Nephron (organoid): ENCODE results near the gene PDX1.

Experiments used
- H3K27ac Mint-ChIP-seq, 3 experiments: 2 replicates each; pipeline ENCODE4 v1.8.0; 2020; ENCODE audit warnings: mixed read lengths in 3 of 3, mild to moderate bottlenecking in 2 of 3, moderate library complexity in 1 of 3
- H3K27me3 Mint-ChIP-seq: 2 replicates; pipeline ENCODE4 v1.8.0; 2021; ENCODE audit warnings: low read depth, mild to moderate bottlenecking, moderate library complexity, mixed read lengths
- H3K36me3 Mint-ChIP-seq: 2 replicates; pipeline ENCODE4 v1.8.0; 2020; ENCODE audit warnings: low read depth, mixed read lengths
- H3K4me1 Mint-ChIP-seq: 2 replicates; pipeline ENCODE4 v1.8.0; 2020; ENCODE audit warnings: mixed read lengths
- H3K4me3 Mint-ChIP-seq, 3 experiments: 2 replicates each; pipeline ENCODE4 v1.8.0; 2020; ENCODE audit warnings: mild to moderate bottlenecking in 3 of 3, mixed read lengths in 3 of 3, moderate library complexity in 2 of 3
- H3K9me3 Mint-ChIP-seq: 2 replicates; pipeline ENCODE4 v1.8.0; 2020; ENCODE audit warnings: mixed read lengths
- TF ChIP-seq, protein P1 (sequence below), 3 experiments: fragments of 200-600 bp; sonication (generic); IDR thresholded peaks; one replicate each; pipeline ENCODE4 v1.5.0; 2021; ENCODE audit warnings: antibody characterized with exemption in 3 of 3; ENCODE audit not compliant: unreplicated experiment in 3 of 3

PDX1 gene

DNA sequence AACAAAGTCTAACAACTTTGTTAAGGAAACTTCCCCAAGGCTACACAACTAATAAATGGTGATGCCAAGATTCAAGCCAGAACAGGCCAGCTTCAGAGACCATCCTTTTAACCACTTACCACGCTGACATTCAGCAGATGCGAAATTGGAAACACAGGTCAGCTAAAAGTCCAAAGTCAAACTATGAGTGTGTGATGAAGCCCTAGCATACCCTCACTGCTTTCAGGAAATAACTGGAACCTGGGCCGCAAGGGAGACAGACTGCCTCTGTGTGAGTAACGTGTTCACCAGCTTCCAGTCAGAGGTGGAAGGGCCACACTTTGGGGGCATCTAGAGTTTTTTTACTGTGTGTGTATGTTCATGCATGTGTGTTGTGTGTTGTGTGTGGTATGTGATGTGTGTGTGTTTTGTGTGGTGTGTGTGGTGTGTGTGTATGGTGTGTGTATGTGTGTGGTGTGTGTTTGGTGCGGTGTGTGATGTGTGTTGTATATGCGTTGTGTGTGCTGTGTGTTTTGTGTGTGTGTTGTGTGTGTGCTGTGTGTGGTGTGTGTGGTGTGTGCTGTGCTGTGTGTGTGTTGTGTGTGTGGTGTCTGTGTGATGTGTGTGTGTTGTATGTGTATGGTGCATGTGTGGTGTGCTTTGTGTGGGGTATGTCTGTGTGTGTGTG, 12.5 kb upstream of the PDX1 start:
- Mint-ChIP-seq H3K9me3 (no peaks in the 10 kb centered on the region), H3K36me3 (no peaks in the 10 kb centered on the region), H3K4me1 (no peaks in the 10 kb centered on the region), H3K27me3 (peaks cover 97% of the 10 kb centered on the region), H3K4me3 (no peak overlapping the region), H3K27ac (no peak overlapping the region)
- TF ChIP-seq, protein P1, sequence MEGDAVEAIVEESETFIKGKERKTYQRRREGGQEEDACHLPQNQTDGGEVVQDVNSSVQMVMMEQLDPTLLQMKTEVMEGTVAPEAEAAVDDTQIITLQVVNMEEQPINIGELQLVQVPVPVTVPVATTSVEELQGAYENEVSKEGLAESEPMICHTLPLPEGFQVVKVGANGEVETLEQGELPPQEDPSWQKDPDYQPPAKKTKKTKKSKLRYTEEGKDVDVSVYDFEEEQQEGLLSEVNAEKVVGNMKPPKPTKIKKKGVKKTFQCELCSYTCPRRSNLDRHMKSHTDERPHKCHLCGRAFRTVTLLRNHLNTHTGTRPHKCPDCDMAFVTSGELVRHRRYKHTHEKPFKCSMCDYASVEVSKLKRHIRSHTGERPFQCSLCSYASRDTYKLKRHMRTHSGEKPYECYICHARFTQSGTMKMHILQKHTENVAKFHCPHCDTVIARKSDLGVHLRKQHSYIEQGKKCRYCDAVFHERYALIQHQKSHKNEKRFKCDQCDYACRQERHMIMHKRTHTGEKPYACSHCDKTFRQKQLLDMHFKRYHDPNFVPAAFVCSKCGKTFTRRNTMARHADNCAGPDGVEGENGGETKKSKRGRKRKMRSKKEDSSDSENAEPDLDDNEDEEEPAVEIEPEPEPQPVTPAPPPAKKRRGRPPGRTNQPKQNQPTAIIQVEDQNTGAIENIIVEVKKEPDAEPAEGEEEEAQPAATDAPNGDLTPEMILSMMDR (IDR thresholded peaks at IDR 0.05; ENCODE audit: unreplicated experiment in 3 of 3) = no peak

GRCh38 chr13:27909378-27909777, 10.4 kb upstream of the PDX1 start:
- Mint-ChIP-seq H3K27ac (no peak overlapping the region), H3K36me3 (no peaks in the 10 kb centered on the region), H3K9me3 (no peaks in the 10 kb centered on the region), H3K27me3 (peaks cover 99% of the 10 kb centered on the region), H3K4me3 (no peak overlapping the region), H3K4me1 (no peaks in the 10 kb centered on the region)
- TF ChIP-seq, protein P1 (IDR thresholded peaks at IDR 0.05; ENCODE audit: unreplicated experiment in 3 of 3) = no peak

GRCh38 chr13:27911521-27911920, 8.3 kb upstream of the PDX1 start:
- TF ChIP-seq, protein P1 (IDR thresholded peaks at IDR 0.05; ENCODE audit: unreplicated experiment in 3 of 3) = no peak
- H3K4me3 Mint-ChIP-seq = no peak overlapping the region
- H3K4me1 Mint-ChIP-seq = no peaks in the 10 kb centered on the region
- H3K27me3 Mint-ChIP-seq = peaks cover 99% of the 10 kb centered on the region
- no peaks in the 10 kb centered on the region for H3K9me3 Mint-ChIP-seq
- H3K36me3 Mint-ChIP-seq = no peaks in the 10 kb centered on the region
- H3K27ac Mint-ChIP-seq = no peak overlapping the region

DNA sequence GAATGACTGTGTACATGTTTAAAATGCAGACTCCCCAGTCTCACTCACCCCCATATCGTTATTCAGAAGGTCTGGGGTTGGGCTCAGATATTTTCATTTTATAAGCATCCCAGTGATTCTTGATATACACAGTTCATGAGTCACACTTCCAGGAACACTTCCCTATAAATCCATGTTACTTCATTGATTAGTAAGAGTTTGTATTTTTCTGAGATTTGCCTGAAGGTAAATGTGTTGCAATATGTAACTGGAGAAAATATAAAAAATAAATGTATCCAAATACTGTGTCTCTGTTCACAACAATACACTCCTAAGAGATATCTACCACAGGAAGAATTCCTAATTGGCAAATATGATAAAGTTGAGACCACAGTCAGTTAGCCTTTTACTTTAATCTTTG, 6.6 kb upstream of the PDX1 start:
- TF ChIP-seq, protein P1 (IDR thresholded peaks at IDR 0.05; ENCODE audit: unreplicated experiment in 3 of 3) = no peak
- Mint-ChIP-seq H3K27ac (no peak overlapping the region), H3K27me3 (peaks cover 100% of the 10 kb centered on the region), H3K4me1 (peaks cover 10% of the 10 kb centered on the region), H3K4me3 (no peak overlapping the region), H3K36me3 (no peaks in the 10 kb centered on the region), H3K9me3 (no peaks in the 10 kb centered on the region)

GRCh38 chr13:27915301-27916207, 4.2 kb upstream of the PDX1 start:
- H3K27ac Mint-ChIP-seq = no peak overlapping the region
- no peaks in the 10 kb centered on the region for H3K9me3 Mint-ChIP-seq
- peaks cover 12% of the 10 kb centered on the region for H3K4me1 Mint-ChIP-seq

More at GRCh38 chr13:27915301-27916207, 4.2 kb upstream of the PDX1 start:
- H3K36me3 Mint-ChIP-seq = no peaks in the 10 kb centered on the region
- no peak overlapping the region for H3K4me3 Mint-ChIP-seq
- peaks cover 98% of the 10 kb centered on the region for H3K27me3 Mint-ChIP-seq
- TF ChIP-seq, protein P1 (IDR thresholded peaks at IDR 0.05; ENCODE audit: unreplicated experiment in 3 of 3) = no peak
